HG02571 (cell line): ENCODE results near the gene EAPP.
"Not testable (repeated sequence)": the region's sequence is repeated elsewhere in the genome, so short reads cannot be mapped to it uniquely, and the experiment has no call there.

Experiments
- ATAC-seq: cut with Tn5 transposase; IDR thresholded peaks from one replicate; pipeline ENCODE4 v1.9.1; 2021; ENCODE audit warnings: mild to moderate bottlenecking, moderate library complexity; ENCODE audit not compliant: unreplicated experiment

EAPP gene

GRCh38 chr14:34538871-34539406 is 562 bp downstream of the EAPP start:
- no peak for ATAC-seq

- ATAC-seq = not testable (repeated sequence)
Observed at GRCh38 chr14:34538096-34538495, 1.4 kb downstream of the EAPP start.

GRCh38 chr14:34537677-34538009 is 1.9 kb downstream of the EAPP start:
- no peak for ATAC-seq

GRCh38 chr14:34536951-34537676 is 2.4 kb downstream of the EAPP start:
- no peak for ATAC-seq

GRCh38 chr14:34527591-34527990 is 11.9 kb downstream of the EAPP start:
- ATAC-seq = no peak

- ATAC-seq = not testable (repeated sequence)
Observed at GRCh38 chr14:34524216-34524615, 15.3 kb downstream of the EAPP start.

GRCh38 chr14:34522496-34522895 is 17.0 kb downstream of the EAPP start:
- no peak for ATAC-seq

GRCh38 chr14:34521071-34521470 is 18.4 kb downstream of the EAPP start:
- ATAC-seq = not testable (repeated sequence)

GRCh38 chr14:34520304-34520970 is 19.1 kb downstream of the EAPP start:
- ATAC-seq = not testable (repeated sequence)

GRCh38 chr14:34507884-34508283 is 31.6 kb downstream of the EAPP start:
- ATAC-seq = no peak

- no peak for ATAC-seq
Observed at GRCh38 chr14:34507459-34507858, 32.0 kb downstream of the EAPP start.

GRCh38 chr14:34505124-34505491 is 34.4 kb downstream of the EAPP start:
- ATAC-seq = not testable (repeated sequence)

- not testable (repeated sequence) for ATAC-seq
Observed at GRCh38 chr14:34504027-34504426, 35.5 kb downstream of the EAPP start.

- no peak for ATAC-seq
Observed at GRCh38 chr14:34502545-34503225, 36.8 kb downstream of the EAPP start.

GRCh38 chr14:34502001-34502400 is 37.5 kb downstream of the EAPP start:
- no peak for ATAC-seq

GRCh38 chr14:34501004-34501580 is 38.4 kb downstream of the EAPP start:
- no peak for ATAC-seq

- ATAC-seq = no peak
Observed at GRCh38 chr14:34498684-34499412, 40.7 kb downstream of the EAPP start.

- ATAC-seq = no peak
Observed at GRCh38 chr14:34496679-34497513, 42.6 kb downstream of the EAPP start.

- no peak for ATAC-seq
Observed at GRCh38 chr14:34496007-34496678, 43.4 kb downstream of the EAPP start.
